Fibroblast of skin of left biceps (primary cell): ENCODE results near the gene A2ML1.
"Not testable (repeated sequence)": the region's sequence is repeated elsewhere in the genome, so short reads cannot be mapped to it uniquely, and the experiment has no call there.

Experiments
- DNase-seq, 2 experiments: peaks; one replicate each; pipeline ENCODE4 v3.0.0-alpha.2; 2013; ENCODE audit warnings: low read depth in 2 of 2

The A2ML1 gene

GRCh38 chr12:8817856-8818255 is 4.6 kb upstream of the A2ML1 start:
- no peak for DNase-seq

GRCh38 chr12:8818526-8818925 is 3.9 kb upstream of the A2ML1 start:
- no peak for DNase-seq

GRCh38 chr12:8819666-8819980 is 2.8 kb upstream of the A2ML1 start:
- DNase-seq = no peak

DNA sequence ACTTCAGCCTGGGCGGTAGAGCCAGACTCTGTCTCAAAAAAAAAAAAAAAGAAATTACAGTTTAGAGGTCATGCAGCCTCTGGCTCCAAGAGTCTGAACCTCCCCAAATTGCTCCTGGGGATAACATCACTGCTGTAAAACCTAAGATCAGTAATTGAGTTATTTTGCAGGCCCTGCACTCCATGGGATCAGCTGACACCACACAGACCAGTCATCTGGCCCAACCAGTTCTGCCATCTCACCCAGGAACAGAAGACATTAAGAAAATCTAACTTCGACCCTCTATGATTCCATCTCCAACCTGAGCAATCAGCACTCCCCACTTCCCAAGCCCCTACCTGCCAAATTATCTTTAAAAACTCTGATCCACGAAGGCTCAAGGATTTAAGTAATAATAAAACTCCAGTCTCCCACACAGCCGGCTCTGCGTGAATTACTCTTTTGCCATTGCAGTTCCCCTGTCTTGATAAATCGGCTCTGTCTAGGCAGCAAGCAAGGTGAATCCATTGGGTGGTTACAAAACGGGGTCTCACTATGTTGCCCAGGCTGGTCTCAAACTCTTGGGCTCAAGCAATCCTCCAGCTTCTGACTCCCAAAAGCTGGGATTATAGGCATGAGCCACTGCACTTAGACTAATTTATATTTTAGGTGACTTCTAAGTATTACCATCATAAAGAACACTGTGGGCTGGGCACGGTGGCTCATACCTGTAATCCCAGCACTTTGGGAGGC is 1.6 kb upstream of the A2ML1 start:
- DNase-seq = not testable (repeated sequence)

GRCh38 chr12:8821591-8821990 is 830 bp upstream of the A2ML1 start:
- DNase-seq = no peak

DNA sequence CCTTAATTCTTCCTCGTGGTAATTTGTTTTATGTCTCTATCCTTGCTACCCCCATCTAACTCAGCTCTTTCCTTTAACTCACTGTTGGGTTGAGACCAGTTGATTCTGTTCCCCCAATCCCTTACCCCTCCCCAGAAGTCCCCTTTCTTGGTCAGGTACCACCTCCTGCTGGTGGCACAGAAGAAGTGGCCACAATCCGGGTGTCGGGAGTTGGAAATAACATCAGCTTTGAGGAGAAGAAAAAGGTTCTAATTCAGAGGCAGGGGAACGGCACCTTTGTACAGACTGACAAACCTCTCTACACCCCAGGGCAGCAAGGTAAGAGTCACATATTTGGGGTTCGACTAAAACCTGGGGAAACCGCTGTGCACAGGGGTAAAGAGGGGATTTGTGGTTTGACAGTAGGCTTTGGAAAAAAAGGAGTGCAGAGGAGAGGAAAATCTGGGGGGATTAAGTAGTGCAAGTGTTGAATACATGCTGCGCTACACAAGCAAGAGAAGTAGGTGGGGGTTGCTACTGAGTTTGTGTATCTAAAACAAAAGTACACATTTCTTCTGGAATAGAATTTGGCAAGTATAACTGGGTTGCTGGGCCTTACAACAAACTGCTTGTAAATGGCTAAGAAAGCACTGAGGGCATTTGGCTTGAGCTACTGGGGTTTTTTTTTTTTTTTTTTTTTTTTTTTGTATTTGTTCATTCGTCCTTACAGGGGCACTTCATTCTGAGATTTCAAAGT is 1.3 kb downstream of the A2ML1 start:
- DNase-seq = peak in 1 of 2 experiments; percentile 2

GRCh38 chr12:8827551-8828256 is 5.3 kb downstream of the A2ML1 start:
- no peak for DNase-seq

DNA sequence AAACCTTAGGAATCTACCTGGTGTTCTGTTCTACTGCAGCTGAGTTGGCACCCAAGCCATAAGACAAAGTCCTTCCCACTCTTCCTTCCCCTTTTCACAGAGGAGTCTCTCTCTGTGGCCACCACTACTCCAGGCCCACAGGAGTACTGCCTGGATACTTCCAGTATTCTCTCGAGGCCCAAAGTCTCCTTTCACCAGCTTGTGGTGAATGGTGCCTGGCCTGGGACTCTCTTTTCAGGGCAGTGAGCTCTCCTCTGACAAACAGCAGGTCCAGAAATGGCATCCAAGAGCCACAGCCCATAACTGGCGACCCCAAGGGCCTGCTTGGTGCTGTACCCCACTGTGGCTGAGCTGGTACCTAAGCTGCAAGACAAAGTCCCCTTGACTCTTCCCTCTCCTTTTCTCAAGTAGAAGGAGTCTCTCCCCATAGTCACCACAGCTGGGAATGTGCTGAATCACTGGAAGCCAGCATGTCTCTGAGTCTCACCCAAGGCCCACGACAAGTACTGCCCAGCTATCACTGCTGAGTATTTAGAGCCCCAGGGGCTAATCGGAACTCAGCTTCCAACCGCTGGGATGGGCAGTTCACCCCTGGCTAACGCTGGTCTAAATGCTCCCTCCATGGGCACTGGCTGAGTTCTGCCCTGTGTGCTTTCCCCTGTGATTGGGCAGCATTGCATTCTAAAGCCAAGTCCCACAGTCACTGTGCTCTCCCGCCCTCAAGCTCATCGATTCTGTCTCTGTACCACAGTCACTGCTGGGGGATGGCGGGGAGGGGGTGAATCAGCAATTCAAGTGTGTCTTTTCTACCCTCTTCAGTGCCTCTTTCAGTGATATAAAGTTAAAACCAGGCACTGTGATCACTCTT is 6.1 kb downstream of the A2ML1 start:
- DNase-seq = no peak

DNA sequence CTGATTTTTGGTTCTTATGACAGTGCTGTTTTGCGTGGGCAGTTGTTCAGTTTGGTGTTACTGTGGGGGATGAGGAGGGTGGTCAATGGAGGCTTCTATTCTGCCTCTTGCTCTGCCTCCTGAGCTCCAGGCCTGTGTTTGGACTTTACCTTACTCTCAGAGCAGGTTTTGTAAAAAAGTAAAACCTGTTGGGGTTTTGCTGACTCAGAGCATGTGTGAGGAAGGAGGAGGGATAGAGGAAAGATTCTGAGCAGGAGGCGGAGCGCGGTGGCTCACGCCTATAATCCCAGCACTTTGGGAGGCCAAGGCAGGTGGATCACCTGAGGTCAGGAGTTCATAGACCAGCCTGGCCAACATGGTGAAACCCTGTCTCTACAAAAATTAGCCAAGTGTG is 6.7 kb downstream of the A2ML1 start:
- no peak for DNase-seq

DNA sequence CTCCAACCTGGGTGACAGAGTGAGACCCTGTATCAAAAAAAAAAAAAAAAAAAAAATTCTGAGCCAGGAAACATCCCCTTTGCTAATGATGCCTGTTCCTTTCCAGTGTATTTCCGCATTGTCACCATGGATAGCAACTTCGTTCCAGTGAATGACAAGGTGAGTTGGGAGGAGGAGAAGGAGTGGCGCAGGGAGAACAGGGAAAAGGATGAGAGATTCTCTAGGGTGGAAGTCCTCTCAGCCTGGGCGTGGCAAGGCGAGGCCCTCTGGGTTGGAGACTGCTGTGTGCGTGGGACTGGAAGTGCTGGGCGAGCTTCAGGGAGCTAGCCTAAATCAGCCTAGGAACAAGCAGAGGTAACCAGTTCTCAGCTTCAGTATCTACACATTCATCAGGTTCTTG is 7.2 kb downstream of the A2ML1 start:
- DNase-seq = no peak

DNA sequence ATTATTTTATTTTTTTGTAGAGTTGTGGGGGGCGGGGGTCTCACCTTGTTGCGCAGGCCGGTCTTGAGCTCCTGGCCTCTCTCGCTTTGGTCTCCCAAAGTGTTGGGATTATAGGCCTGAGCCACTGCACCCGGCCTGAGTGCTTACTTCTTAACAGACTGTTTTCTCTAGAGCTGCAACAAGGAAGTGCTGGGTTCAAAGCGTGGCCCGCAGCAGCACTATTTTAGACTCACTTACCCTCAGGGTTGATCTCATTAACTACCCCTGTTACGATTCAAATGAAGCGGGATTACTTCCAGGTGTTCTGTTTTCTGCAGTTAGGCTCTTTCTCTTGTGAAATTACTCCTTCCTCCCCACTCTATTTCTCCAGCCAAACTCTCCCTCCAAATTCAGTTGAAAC is 8.7 kb downstream of the A2ML1 start:
- DNase-seq = no peak

GRCh38 chr12:8832500-8832899 is 10.1 kb downstream of the A2ML1 start:
- DNase-seq = no peak

- no peak for DNase-seq
These were observed 11.8 kb downstream of the A2ML1 start for GRCh38 chr12:8834230-8834629.

GRCh38 chr12:8837291-8837690 is 14.9 kb downstream of the A2ML1 start:
- DNase-seq = no peak

DNA sequence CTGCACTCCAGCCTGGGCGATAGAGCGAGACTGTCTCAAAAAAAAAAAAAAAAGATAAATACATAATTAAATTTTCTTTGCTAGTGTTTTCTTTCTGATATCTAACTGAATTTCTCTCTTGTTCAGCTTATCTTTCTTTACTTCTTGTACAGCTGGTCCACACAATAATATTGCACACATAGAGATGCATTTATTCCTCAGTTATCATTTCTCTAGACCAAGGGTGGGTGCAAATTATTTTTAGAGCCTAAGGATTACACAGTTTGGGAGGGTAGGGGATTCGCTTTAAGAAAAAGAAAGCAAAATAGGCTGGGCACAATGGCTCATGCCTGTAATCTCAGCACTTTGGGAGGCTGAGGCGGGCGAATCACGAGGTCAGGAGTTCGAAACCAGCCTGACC is 17.9 kb downstream of the A2ML1 start:
- no peak for DNase-seq

DNA sequence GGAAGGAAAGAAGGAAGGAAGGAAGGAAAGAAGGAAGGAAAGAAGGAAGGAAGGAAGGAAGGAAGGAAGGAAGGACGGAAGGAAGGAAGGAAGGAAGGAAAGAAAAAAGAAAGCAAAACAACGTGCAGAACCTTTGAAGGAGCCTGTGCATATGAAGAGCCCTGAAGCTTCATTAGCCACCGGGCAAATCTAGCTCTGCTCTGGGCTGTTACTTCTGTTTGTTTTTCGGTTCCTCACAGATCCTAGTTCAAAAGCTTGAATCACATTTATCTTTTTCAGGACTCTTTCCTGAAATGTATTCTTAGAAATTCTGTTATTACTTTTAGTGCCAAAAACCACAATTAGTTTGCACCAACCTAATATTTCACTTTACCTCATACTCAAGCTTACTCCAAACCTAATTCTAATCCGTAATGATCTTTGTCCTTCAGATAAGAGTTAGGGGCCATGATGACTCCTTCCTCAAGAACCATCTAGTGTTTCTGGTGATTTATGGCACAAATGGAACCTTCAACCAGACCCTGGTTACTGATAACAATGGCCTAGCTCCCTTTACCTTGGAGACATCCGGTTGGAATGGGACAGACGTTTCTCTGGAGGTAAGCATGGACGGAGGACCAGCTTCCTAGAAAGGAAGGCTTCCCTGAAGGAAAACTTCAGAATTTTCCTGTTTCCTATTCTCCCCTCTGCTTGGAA is 18.7 kb downstream of the A2ML1 start:
- DNase-seq = no peak

DNA sequence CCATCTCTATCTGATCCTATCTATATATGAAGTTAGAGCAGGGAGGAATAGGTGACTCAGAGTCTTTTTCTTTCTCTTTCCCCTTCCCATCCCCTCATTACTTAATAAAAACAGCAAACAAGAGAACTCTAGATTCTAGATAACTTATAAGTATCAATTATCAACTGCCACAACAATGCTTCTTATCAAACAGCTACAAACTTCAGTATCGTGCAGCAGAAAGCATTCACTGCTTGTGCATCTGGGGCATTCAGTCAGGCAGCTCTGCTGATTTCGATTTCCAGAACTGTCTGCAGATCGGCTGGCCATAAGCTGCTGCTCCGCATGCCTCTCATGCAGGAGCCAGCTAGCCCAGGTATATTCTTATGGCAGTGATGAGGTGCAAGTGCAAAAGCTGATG is 19.4 kb downstream of the A2ML1 start:
- DNase-seq = no peak

DNA sequence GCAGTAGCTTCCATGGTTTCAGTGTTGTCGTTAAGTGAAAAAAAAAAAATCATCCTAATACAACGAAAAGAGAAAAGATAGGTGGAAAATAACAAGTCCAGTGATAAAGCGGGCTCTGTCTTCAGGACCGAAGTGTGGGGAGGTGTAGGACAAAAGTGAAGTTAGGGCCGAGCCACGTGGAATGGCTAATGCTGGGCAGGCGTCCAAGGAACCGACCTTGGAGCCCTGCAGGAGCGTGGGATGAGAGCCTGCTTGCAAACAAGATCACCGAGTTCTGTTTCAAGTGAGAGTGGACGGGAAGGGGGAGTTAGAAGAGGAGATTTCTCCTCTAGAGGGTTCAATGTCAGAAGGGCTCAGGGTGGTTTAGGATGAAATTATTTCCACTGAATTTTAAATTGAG is 22.2 kb downstream of the A2ML1 start:
- no peak for DNase-seq

DNA sequence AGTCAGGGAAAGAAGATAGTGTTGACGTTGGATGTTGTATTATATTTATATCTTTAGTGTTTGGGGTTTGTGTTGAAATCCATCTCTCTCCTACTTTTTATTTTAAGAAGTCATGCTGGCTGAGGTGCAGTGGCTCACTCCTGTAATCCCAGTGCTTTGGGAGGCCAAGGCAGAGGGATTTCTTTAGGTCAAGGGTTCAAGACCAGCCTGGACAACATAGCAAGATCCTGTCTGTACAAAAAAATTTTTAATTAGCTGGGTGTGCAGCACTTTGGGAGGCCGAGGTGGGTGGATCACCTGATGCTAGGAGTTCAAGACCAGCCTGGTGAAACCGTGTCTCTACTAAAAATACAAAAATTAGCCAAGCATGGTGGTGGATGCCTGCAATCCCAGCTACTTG is 23.9 kb downstream of the A2ML1 start:
- no peak for DNase-seq

DNA sequence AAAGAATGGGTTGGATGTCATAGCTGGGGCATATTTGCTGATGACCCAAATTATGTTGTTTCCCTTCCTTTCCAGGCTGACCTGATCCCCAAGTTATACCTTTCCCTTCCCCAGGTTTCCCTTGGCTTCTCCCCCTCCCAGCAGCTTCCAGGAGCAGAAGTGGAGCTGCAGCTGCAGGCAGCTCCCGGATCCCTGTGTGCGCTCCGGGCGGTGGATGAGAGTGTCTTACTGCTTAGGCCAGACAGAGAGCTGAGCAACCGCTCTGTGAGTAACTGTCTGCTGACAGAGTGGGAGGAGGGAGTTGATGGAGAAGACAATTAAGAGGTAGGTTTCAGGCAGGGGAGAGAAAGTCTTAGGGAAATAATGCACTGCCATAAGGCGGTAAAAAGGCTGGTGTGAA is 25.0 kb downstream of the A2ML1 start:
- no peak for DNase-seq

GRCh38 chr12:8849876-8850275 is 27.5 kb downstream of the A2ML1 start:
- DNase-seq = no peak

DNA sequence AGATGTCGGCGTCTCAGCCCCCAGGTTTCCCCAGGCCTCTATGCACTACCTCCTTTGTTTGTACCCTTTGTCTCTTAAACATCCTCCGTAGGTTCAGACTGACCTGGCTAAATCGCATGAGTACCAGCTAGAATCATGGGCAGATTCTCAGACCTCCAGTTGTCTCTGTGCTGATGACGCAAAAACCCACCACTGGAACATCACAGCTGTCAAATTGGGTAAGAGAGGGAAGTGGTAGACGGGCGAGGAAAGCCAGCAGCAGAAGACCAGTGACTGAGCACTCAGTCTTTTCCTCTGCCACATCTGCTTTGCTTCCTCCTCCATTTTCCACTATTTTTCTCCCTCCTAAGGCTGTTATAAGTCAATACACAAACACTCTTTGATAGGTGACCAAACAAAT is 29.7 kb downstream of the A2ML1 start:
- DNase-seq = no peak
